MCF 10A (cell line): ENCODE measurements around the gene ITGAE. TPM values are rescaled to one million over a fixed set of nuclear protein-coding genes. Genes with fewer than 3 reads are reported as not detected.

ENCODE experiments used
- BruUV-seq: library from RNA; stranded (reverse); fragments of 400-500 nt; replicated peaks from 2 replicates; lab custom pipeline; 2021; lab: Mats Ljungman, UMichigan
- CTCF ChIA-PET: fragments of 300-600 bp; sonication (Branson Sonifier 250); formaldehyde crosslinking; extraction: SDS; loops from one replicate; lab custom pipeline; 2021; ENCODE audit warnings: antibody characterized with exemption, inconsistent platforms; lab: Yijun Ruan, JAX
- POLR2A ChIA-PET: fragments of 300-600, 350-650 bp; sonication (Branson Sonifier 250); formaldehyde crosslinking; extraction: SDS; loops from one replicate; lab custom pipeline; 2020; ENCODE audit warnings: antibody characterized with exemption, inconsistent platforms; lab: Yijun Ruan, JAX
- DNase-seq: peaks from one replicate; pipeline ENCODE4 v3.0.0-alpha.2; 2018; ENCODE audit not compliant: unreplicated experiment
- H3K27ac Mint-ChIP-seq: one replicate; pipeline ENCODE4 v1.8.0; 2022; ENCODE audit warnings: mild to moderate bottlenecking, low read depth, mixed read lengths; ENCODE audit not compliant: unreplicated experiment
- H3K27me3 Mint-ChIP-seq: one replicate; pipeline ENCODE4 v1.8.0; 2022; ENCODE audit warnings: mixed read lengths; ENCODE audit not compliant: insufficient read depth, unreplicated experiment
- H3K36me3 Mint-ChIP-seq: one replicate; pipeline ENCODE4 v1.8.0; 2022; ENCODE audit warnings: mild to moderate bottlenecking, moderate library complexity, mixed read lengths; ENCODE audit not compliant: insufficient read depth, unreplicated experiment
- H3K4me1 Mint-ChIP-seq: one replicate; pipeline ENCODE4 v1.8.0; 2022; ENCODE audit warnings: mixed read lengths; ENCODE audit not compliant: insufficient read depth, unreplicated experiment
- H3K4me3 Mint-ChIP-seq: one replicate; pipeline ENCODE4 v1.8.0; 2022; ENCODE audit warnings: mild to moderate bottlenecking, moderate library complexity, mixed read lengths; ENCODE audit not compliant: unreplicated experiment
- H3K9me3 Mint-ChIP-seq: one replicate; pipeline ENCODE4 v1.8.0; 2022; ENCODE audit warnings: mixed read lengths; ENCODE audit not compliant: unreplicated experiment
- CTCF ChIP-seq: fragments of 200-600 bp; IDR thresholded peaks from one replicate; pipeline ENCODE4 v1.8.0; 2022; ENCODE audit warnings: antibody characterized with exemption, mild to moderate bottlenecking; ENCODE audit not compliant: unreplicated experiment
- intact Hi-C: fragments of 100-400 bp; cut with micrococcal nuclease; formaldehyde crosslinking; loops from 2 replicates; pipeline ENCODE4 v1.14.1; 2022
- total RNA-seq: library from RNA; stranded (reverse); gene quantifications from 2 replicates; pipeline ENCODE4 v1.2.3, GENCODE V29; 2022

The ITGAE gene
- total RNA-seq, 1 experiment from 2014 or later, result 26.6 TPM

GRCh38 chr17:3761918-3762380 lies 39.0 kb downstream of the ITGAE start:
- DNase-seq, result no peak
- H3K4me1 Mint-ChIP-seq, result no peaks in the 10 kb centered on the region
- BruUV-seq, result no TSS peak
- ChIA-PET POLR2A (no interaction called here), CTCF (interaction anchor here (2.9 kb wide), 1 partner anchor 24 kb away, joined by 14 read pairs; no protein-coding TSS in a partner anchor)
- peaks cover 8% of the 10 kb centered on the region for H3K9me3 Mint-ChIP-seq
- intact Hi-C loops, result no loop called here
- no peak overlapping the region for H3K27ac Mint-ChIP-seq
- no peak for TF ChIP-seq CTCF
- no peaks in the 10 kb centered on the region for H3K36me3 Mint-ChIP-seq
- no peak overlapping the region for H3K4me3 Mint-ChIP-seq
- H3K27me3 Mint-ChIP-seq, result peaks cover 11% of the 10 kb centered on the region

- Mint-ChIP-seq H3K27me3 (peaks cover 11% of the 10 kb centered on the region), H3K4me1 (no peaks in the 10 kb centered on the region), H3K27ac (no peak overlapping the region), H3K36me3 (no peaks in the 10 kb centered on the region), H3K4me3 (no peak overlapping the region), H3K9me3 (peaks cover 8% of the 10 kb centered on the region)
- no TSS peak for BruUV-seq
- no peak for TF ChIP-seq CTCF
- ChIA-PET CTCF (interaction anchor here (0.6 to 2.9 kb wide), 5 partner anchors 24 to 1004 kb away, joined by 3 to 14 read pairs (median 4); no protein-coding TSS in a partner anchor), POLR2A (no interaction called here)
- DNase-seq, result no peak
- intact Hi-C loops, result no loop called here
Observed at GRCh38 chr17:3761036-3761917, 39.7 kb downstream of the ITGAE start.

GRCh38 chr17:3759597-3760216 lies 41.3 kb downstream of the ITGAE start:
- DNase-seq, result no peak
- CTCF ChIA-PET, result interaction anchor here (1.0 to 2.9 kb wide), 3 partner anchors 9 to 52 kb away, joined by 3 to 14 read pairs (median 5); no protein-coding TSS in a partner anchor
- H3K27ac Mint-ChIP-seq, result no peak overlapping the region
- no peak for TF ChIP-seq CTCF
- no peaks in the 10 kb centered on the region for H3K4me1 Mint-ChIP-seq
- no peak overlapping the region for H3K4me3 Mint-ChIP-seq
- H3K9me3 Mint-ChIP-seq, result peaks cover 8% of the 10 kb centered on the region
- H3K36me3 Mint-ChIP-seq, result no peaks in the 10 kb centered on the region
- BruUV-seq, result no TSS peak
- POLR2A ChIA-PET, result interaction anchor here (0.8 kb wide), 1 partner anchor 13 kb away, joined by 3 read pairs; no protein-coding TSS in a partner anchor
- intact Hi-C loops, result no loop called here
- H3K27me3 Mint-ChIP-seq, result peaks cover 11% of the 10 kb centered on the region
